GM18498 (cell line): ENCODE results near the gene SNCB.
A peak's percentile ranks its signal among the peaks of the same experiment; 100 is the strongest.

Experiments used
- ATAC-seq: cut with Tn5 transposase; IDR thresholded peaks from one replicate; pipeline ENCODE4 v1.9.1; 2021; ENCODE audit warnings: mild to moderate bottlenecking, moderate library complexity; ENCODE audit not compliant: unreplicated experiment

Gene SNCB

GRCh38 chr5:176629853-176630680 lies at the start of gene SNCB, which contains the start of gene EIF4E1B:
SNCB (minus strand) TSS chr5:176630534; CDS start chr5:176629654, 880 bp downstream.
EIF4E1B (plus strand) TSS chr5:176630675; CDS start chr5:176642788, 12,113 bp downstream.
- ATAC-seq, result peak; percentile 76

GRCh38 chr5:176679365-176680225 lies 49.3 kb upstream of the SNCB start:
- no peak for ATAC-seq

GRCh38 chr5:176678584-176678983 lies 48.2 kb upstream of the SNCB start:
- ATAC-seq, result no peak

- no peak for ATAC-seq
These were observed 47.0 kb upstream of the SNCB start for GRCh38 chr5:176677209-176677939.

GRCh38 chr5:176676361-176676824 lies 46.1 kb upstream of the SNCB start:
- ATAC-seq, result no peak

GRCh38 chr5:176675676-176676360 lies 45.5 kb upstream of the SNCB start:
- ATAC-seq, result no peak

- ATAC-seq, result no peak
These were observed 44.5 kb upstream of the SNCB start for GRCh38 chr5:176674799-176675198.

GRCh38 chr5:176673651-176674583 lies 43.6 kb upstream of the SNCB start:
- no peak for ATAC-seq

GRCh38 chr5:176671890-176672747 lies 41.8 kb upstream of the SNCB start:
- no peak for ATAC-seq

GRCh38 chr5:176671399-176671798 lies 41.1 kb upstream of the SNCB start:
- ATAC-seq, result no peak

- ATAC-seq, result no peak
These were observed 40.1 kb upstream of the SNCB start for GRCh38 chr5:176670449-176670848.

- no peak for ATAC-seq
These were observed 37.3 kb upstream of the SNCB start for GRCh38 chr5:176667637-176668036.

GRCh38 chr5:176665517-176665916 lies 35.2 kb upstream of the SNCB start:
- ATAC-seq, result no peak

GRCh38 chr5:176664886-176665285 lies 34.6 kb upstream of the SNCB start:
- no peak for ATAC-seq

- ATAC-seq, result no peak
These were observed 34.1 kb upstream of the SNCB start for GRCh38 chr5:176664479-176664878.

GRCh38 chr5:176663566-176663965 lies 33.2 kb upstream of the SNCB start:
- no peak for ATAC-seq

- ATAC-seq, result no peak
These were observed 32.3 kb upstream of the SNCB start for GRCh38 chr5:176662371-176663333.
